Neutrophil (primary cell): ENCODE data around the gene GPR156.

ENCODE experiments used
- H3K27ac ChIP-seq: fragments of 200-600 bp; sonication (generic); 2 replicates; pipeline ENCODE4 v1.5.1; 2016; ENCODE audit warnings: mild to moderate bottlenecking, moderate library complexity
- H3K27me3 ChIP-seq: fragments of 200-600 bp; sonication (generic); 2 replicates; pipeline ENCODE4 v1.6.0; 2016; ENCODE audit warnings: mild to moderate bottlenecking
- H3K36me3 ChIP-seq: fragments of 200-600 bp; sonication (generic); 2 replicates; pipeline ENCODE4 v1.5.1; 2017
- H3K4me1 ChIP-seq, 2 experiments: fragments of 200-600 bp in 1 of 2; sonication (generic) in 1 of 2; 1 replicate in 1 of 2; 2 replicates in 1 of 2; pipeline versions ENCODE4 v1.5.1 to v1.6.1; 2013 to 2016; ENCODE audit warnings: low read depth in 1 of 2, low read length in 1 of 2, mild to moderate bottlenecking in 1 of 2, moderate library complexity in 1 of 2; ENCODE audit not compliant: control insufficient read depth in 1 of 2, insufficient read depth in 1 of 2
- H3K4me3 ChIP-seq, 2 experiments: fragments of 200-600 bp in 1 of 2; sonication (generic) in 1 of 2; 1 replicate in 1 of 2; 2 replicates in 1 of 2; pipeline ENCODE4 v1.5.1; 2013 to 2016; ENCODE audit warnings: low read depth in 1 of 2, low read length in 1 of 2, mild to moderate bottlenecking in 1 of 2, moderate library complexity in 1 of 2
- H3K9me3 ChIP-seq: fragments of 200-600 bp; sonication (generic); 2 replicates; pipeline ENCODE4 v1.5.1; 2016
- CTCF ChIP-seq: fragments of 200-600 bp; sonication (generic); IDR thresholded peaks from 2 replicates; pipeline ENCODE4 v1.5.1; 2016; ENCODE audit warnings: antibody characterized with exemption

GPR156 gene

GRCh38 chr3:120137548-120137947, 147.5 kb downstream of the GPR156 start:
- no peak for TF ChIP-seq CTCF
- Histone ChIP-seq H3K36me3 (no peaks in the 10 kb centered on the region), H3K4me1 (peaks cover 4 to 5% of the 10 kb centered on the region in 2 experiments), H3K27me3 (no peaks in the 10 kb centered on the region), H3K4me3 (no peak overlapping the region), H3K27ac (no peak overlapping the region), H3K9me3 (no peaks in the 10 kb centered on the region)

- no peaks in the 10 kb centered on the region for H3K27me3 ChIP-seq
- no peak overlapping the region for H3K4me3 ChIP-seq
These were observed 154.4 kb downstream of the GPR156 start for GRCh38 chr3:120130656-120131055.

GRCh38 chr3:120129718-120130513, 155.1 kb downstream of the GPR156 start:
- H3K27ac ChIP-seq, result no peak overlapping the region
- H3K27me3 ChIP-seq, result no peaks in the 10 kb centered on the region
- no peak overlapping the region for H3K4me3 ChIP-seq
- no peak for TF ChIP-seq CTCF
- no peaks in the 10 kb centered on the region for H3K4me1 ChIP-seq
- H3K36me3 ChIP-seq, result no peaks in the 10 kb centered on the region
- H3K9me3 ChIP-seq, result no peaks in the 10 kb centered on the region

More at GRCh38 chr3:120130656-120131055, 154.4 kb downstream of the GPR156 start:
- H3K9me3 ChIP-seq, result no peaks in the 10 kb centered on the region
- no peak overlapping the region for H3K27ac ChIP-seq
- TF ChIP-seq CTCF, result no peak
- no peaks in the 10 kb centered on the region for H3K36me3 ChIP-seq
- H3K4me1 ChIP-seq, result peaks cover 4% of the 10 kb centered on the region in 2 experiments

- Histone ChIP-seq H3K27ac (no peak overlapping the region), H3K4me3 (no peak overlapping the region), H3K27me3 (no peaks in the 10 kb centered on the region), H3K36me3 (no peaks in the 10 kb centered on the region), H3K9me3 (no peaks in the 10 kb centered on the region), H3K4me1 (no peaks in the 10 kb centered on the region)
- no peak for TF ChIP-seq CTCF
These were observed 156.0 kb downstream of the GPR156 start for GRCh38 chr3:120129051-120129450.

GRCh38 chr3:120125992-120126391, 159.0 kb downstream of the GPR156 start:
- Histone ChIP-seq H3K9me3 (no peaks in the 10 kb centered on the region), H3K4me3 (no peak overlapping the region), H3K27ac (no peak overlapping the region), H3K4me1 (no peaks in the 10 kb centered on the region), H3K27me3 (no peaks in the 10 kb centered on the region), H3K36me3 (no peaks in the 10 kb centered on the region)
- TF ChIP-seq CTCF, result no peak
